Measurements from ENCODE around the gene RAB12. TPM values are rescaled to one million over a fixed set of nuclear protein-coding genes. Genes with fewer than 3 reads are reported as not detected.

Gene RAB12
- total and polyA plus RNA-seq, 2 donors (not counting 1 experiment from before 2014, with no cell fraction given), result 33.9 to 60.4 TPM

DNA sequence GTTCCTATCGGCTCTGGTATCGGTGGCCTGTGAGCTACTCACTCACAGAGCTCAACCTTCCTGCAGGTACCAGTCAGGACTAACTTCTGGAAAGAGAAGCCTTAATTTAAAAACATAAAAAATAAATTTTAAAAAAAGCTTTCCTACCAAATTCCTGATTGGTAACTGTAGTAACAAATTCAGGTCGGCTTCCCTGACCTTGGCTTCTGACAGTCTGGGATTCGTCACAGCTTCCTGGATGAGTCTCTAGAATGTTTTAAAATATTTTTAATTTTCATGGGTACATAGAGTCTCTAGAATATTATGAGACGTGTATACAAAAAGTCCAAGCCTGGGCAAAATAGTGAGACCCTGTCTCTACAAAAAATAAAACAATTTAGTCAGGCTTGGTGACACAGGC, 51.1 kb downstream of the RAB12 start:
- no peak for DNase-seq (ENCODE audit: low read depth in 2 of 2)
- Histone ChIP-seq H4K20me1 (ENCODE audit: control insufficient read depth, extremely low read depth, insufficient read depth, low read length) (no peaks in the 10 kb centered on the region), H3K4me3 (replicated peaks in 1 of 4; ENCODE audit: control extremely low read depth in 1 of 4, insufficient read depth in 1 of 4, low read depth in 3 of 4, low read length in 4 of 4) (no peak overlapping the region), H3K9me3 (ENCODE audit: control insufficient read depth, insufficient read depth, low read depth, low read length) (no peaks in the 10 kb centered on the region), H3K4me2 (ENCODE audit: extremely low read depth, insufficient read depth, low read length) (no peak overlapping the region), H3K36me3 (ENCODE audit: control insufficient read depth, insufficient read depth, low read length) (no peaks in the 10 kb centered on the region), H3K27me3 (ENCODE audit: control insufficient read depth, insufficient read depth, low read length) (no peaks in the 10 kb centered on the region), H3K9ac (ENCODE audit: insufficient read depth, low read length) (no peak overlapping the region), H3K4me1 (ENCODE audit: control insufficient read depth, extremely low read depth, insufficient read depth, low read length) (peaks cover 4% of the 10 kb centered on the region), H3K79me2 (ENCODE audit: control insufficient read depth, insufficient read depth, low read length) (no peaks in the 10 kb centered on the region), H3K27ac (ENCODE audit: insufficient read depth, low read length) (peak overlapping the region; percentile 25), H2AFZ (ENCODE audit: low read length) (no peak overlapping the region)
- no peak for TF ChIP-seq EZH2 (IDR thresholded peaks at IDR 0.05; ENCODE audit: low read length, missing control alignments)
- TF ChIP-seq, protein P1, sequence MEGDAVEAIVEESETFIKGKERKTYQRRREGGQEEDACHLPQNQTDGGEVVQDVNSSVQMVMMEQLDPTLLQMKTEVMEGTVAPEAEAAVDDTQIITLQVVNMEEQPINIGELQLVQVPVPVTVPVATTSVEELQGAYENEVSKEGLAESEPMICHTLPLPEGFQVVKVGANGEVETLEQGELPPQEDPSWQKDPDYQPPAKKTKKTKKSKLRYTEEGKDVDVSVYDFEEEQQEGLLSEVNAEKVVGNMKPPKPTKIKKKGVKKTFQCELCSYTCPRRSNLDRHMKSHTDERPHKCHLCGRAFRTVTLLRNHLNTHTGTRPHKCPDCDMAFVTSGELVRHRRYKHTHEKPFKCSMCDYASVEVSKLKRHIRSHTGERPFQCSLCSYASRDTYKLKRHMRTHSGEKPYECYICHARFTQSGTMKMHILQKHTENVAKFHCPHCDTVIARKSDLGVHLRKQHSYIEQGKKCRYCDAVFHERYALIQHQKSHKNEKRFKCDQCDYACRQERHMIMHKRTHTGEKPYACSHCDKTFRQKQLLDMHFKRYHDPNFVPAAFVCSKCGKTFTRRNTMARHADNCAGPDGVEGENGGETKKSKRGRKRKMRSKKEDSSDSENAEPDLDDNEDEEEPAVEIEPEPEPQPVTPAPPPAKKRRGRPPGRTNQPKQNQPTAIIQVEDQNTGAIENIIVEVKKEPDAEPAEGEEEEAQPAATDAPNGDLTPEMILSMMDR (conservative IDR thresholded peaks at IDR 0.05 in 1 of 2, IDR thresholded peaks at IDR 0.05 in 1 of 2; ENCODE audit: low read depth in 1 of 2, low read length in 2 of 2), result no peak

DNA sequence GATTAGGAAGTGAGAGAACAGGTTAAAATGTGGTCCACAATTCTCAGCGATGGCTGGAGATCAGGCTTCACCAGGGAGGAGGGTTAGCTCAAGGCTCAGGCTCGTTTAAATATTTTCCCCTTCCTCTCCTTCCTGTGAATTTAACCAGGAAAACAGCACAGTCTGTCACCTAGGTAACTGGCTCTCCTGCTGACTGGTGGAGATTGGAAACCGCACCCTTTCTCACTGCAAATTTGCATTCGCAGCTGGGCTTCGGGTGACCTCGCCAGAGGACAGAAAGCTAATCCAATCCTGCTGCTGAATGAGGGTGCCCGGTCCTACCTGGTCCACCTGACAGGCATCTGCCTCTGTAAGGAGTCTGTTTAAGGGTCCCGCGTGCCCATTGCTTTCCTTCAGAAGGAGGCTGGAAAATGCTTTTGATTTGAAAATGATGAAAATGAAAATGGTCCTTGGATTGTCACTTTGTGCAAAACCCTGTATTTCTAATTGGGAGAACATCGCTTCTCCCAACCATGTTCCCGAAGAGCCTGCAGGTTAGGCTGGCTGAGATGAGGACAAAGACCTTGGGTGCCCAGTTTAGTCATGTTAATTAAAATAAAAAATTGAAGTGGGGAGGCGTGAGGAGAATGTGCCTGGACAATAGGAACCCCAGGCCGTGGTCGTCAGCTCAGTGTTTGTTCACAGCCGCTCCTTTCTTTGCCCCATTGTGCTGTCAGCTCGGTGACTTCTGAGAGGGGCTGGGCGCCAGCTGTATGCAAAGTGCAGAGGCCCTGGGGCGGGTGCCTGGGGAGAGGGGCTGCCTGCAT, 52.7 kb downstream of the RAB12 start:
- H3K36me3 ChIP-seq (ENCODE audit: control insufficient read depth, insufficient read depth, low read length), result no peaks in the 10 kb centered on the region
- no peaks in the 10 kb centered on the region for H3K9me3 ChIP-seq (ENCODE audit: control insufficient read depth, insufficient read depth, low read depth, low read length)
- no peak overlapping the region for H3K4me3 ChIP-seq (replicated peaks in 1 of 4; ENCODE audit: control extremely low read depth in 1 of 4, insufficient read depth in 1 of 4, low read depth in 3 of 4, low read length in 4 of 4)
- H3K79me2 ChIP-seq (ENCODE audit: control insufficient read depth, insufficient read depth, low read length), result no peaks in the 10 kb centered on the region
- H3K4me2 ChIP-seq (ENCODE audit: extremely low read depth, insufficient read depth, low read length), result no peak overlapping the region
- no peak for TF ChIP-seq EZH2 (IDR thresholded peaks at IDR 0.05; ENCODE audit: low read length, missing control alignments)
- TF ChIP-seq, protein P1 (conservative IDR thresholded peaks at IDR 0.05 in 1 of 2, IDR thresholded peaks at IDR 0.05 in 1 of 2; ENCODE audit: low read depth in 1 of 2, low read length in 2 of 2), result no peak
- no peak overlapping the region for H3K27ac ChIP-seq (ENCODE audit: insufficient read depth, low read length)
- peak overlapping the region; percentile 45 for H2AFZ ChIP-seq (ENCODE audit: low read length)
- no peaks in the 10 kb centered on the region for H4K20me1 ChIP-seq (ENCODE audit: control insufficient read depth, extremely low read depth, insufficient read depth, low read length)
- no peaks in the 10 kb centered on the region for H3K27me3 ChIP-seq (ENCODE audit: control insufficient read depth, insufficient read depth, low read length)
- peak; percentile 38 to 73 for DNase-seq (ENCODE audit: low read depth in 2 of 2)
- peaks cover 7% of the 10 kb centered on the region for H3K4me1 ChIP-seq (ENCODE audit: control insufficient read depth, extremely low read depth, insufficient read depth, low read length)
- H3K9ac ChIP-seq (ENCODE audit: insufficient read depth, low read length), result no peak overlapping the region

DNA sequence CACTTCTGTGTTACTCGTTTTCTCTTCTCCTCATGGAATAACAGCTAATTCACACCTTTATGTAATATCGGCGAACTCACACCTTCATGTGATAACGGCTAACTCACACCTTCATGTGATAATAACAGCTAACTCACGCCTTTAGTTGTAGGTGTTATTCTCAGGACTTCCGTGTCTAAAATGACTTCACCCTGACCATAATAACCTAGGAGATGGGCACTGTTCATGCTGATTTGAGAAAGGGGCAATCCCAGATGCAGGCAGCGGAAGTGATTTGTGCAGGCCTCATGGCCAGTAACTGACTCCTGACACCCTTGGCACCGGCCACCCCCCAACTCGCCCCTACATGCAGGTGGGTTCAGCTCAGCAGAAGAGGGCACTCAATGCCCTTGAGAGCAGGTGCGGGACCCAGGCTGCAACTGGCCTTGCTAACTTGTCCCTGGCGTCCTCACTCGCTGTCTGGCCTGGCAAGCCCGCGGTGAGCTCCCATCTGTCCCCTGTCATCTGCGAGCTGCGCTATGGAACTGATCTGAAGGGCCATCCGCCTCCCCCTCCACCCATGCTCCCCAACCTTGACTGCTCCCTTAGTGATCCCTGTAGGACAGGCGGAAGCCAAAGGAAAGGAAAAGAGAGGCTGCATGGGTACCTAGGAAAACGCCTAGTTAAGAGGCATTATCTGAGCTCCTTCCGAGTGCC, 53.5 kb downstream of the RAB12 start:
- DNase-seq (ENCODE audit: low read depth in 2 of 2), result no peak

More for the DNA sequence above, 53.5 kb downstream of the RAB12 start:
- no peaks in the 10 kb centered on the region for H4K20me1 ChIP-seq (ENCODE audit: control insufficient read depth, extremely low read depth, insufficient read depth, low read length)
- H3K27ac ChIP-seq (ENCODE audit: insufficient read depth, low read length), result no peak overlapping the region
- H3K4me1 ChIP-seq (ENCODE audit: control insufficient read depth, extremely low read depth, insufficient read depth, low read length), result peaks cover 7% of the 10 kb centered on the region
- no peak overlapping the region for H3K4me3 ChIP-seq (replicated peaks in 1 of 4; ENCODE audit: control extremely low read depth in 1 of 4, insufficient read depth in 1 of 4, low read depth in 3 of 4, low read length in 4 of 4)
- no peaks in the 10 kb centered on the region for H3K9me3 ChIP-seq (ENCODE audit: control insufficient read depth, insufficient read depth, low read depth, low read length)
- H2AFZ ChIP-seq (ENCODE audit: low read length), result no peak overlapping the region
- H3K4me2 ChIP-seq (ENCODE audit: extremely low read depth, insufficient read depth, low read length), result no peak overlapping the region
- TF ChIP-seq, protein P1 (conservative IDR thresholded peaks at IDR 0.05 in 1 of 2, IDR thresholded peaks at IDR 0.05 in 1 of 2; ENCODE audit: low read depth in 1 of 2, low read length in 2 of 2), result no peak
- TF ChIP-seq EZH2 (IDR thresholded peaks at IDR 0.05; ENCODE audit: low read length, missing control alignments), result no peak
- H3K79me2 ChIP-seq (ENCODE audit: control insufficient read depth, insufficient read depth, low read length), result no peaks in the 10 kb centered on the region
- H3K9ac ChIP-seq (ENCODE audit: insufficient read depth, low read length), result no peak overlapping the region
- no peaks in the 10 kb centered on the region for H3K27me3 ChIP-seq (ENCODE audit: control insufficient read depth, insufficient read depth, low read length)
- no peaks in the 10 kb centered on the region for H3K36me3 ChIP-seq (ENCODE audit: control insufficient read depth, insufficient read depth, low read length)

Data from fibroblast of lung (primary cell).